Gastrocnemius medialis (tissue), 4 donors: ENCODE data around the gene SLC17A7. TPM values are rescaled to one million over a fixed set of nuclear protein-coding genes. Genes with fewer than 3 reads are reported as not detected.
"Not testable (repeated sequence)": the region's sequence is repeated elsewhere in the genome, so short reads cannot be mapped to it uniquely, and the experiment has no call there.

Experiments
- ATAC-seq, 2 donors: fragments of 150-250 bp; one replicate each; pipeline ENCODE4 v1.9.1; 2016
- DNase-seq, 2 donors: peaks; one replicate each; pipeline ENCODE4 v3.0.0-alpha.2; 2019
- H3K27ac ChIP-seq, 4 donors: fragments of 200-600 bp; sonication (generic); 1 replicate in 1 of 4; 2 replicates in 3 of 4; pipeline ENCODE4 v1.5.1; 2016 to 2018; ENCODE audit warnings: mild to moderate bottlenecking in 2 of 4, moderate library complexity in 1 of 4
- H3K27me3 ChIP-seq, 3 donors: fragments of 200-600 bp; sonication (generic) in 2 of 3; 1 replicate in 1 of 3; 2 replicates in 2 of 3; pipeline versions ENCODE4 v1.5.1 to v1.6.0; 2016 to 2019; ENCODE audit warnings: mild to moderate bottlenecking in 1 of 3, moderate library complexity in 1 of 3
- H3K36me3 ChIP-seq, 2 donors: fragments of 200-600 bp; sonication (generic) in 1 of 2; one replicate each; pipeline ENCODE4 v1.5.1; 2017 to 2018
- H3K4me1 ChIP-seq, 2 donors: fragments of 200-600 bp; sonication (generic) in 1 of 2; one replicate each; pipeline ENCODE4 v1.5.1; 2016 to 2017; ENCODE audit warnings: mild to moderate bottlenecking in 2 of 2
- H3K4me3 ChIP-seq, 4 donors: fragments of 200-600 bp; sonication (generic) in 3 of 4; 1 replicate in 1 of 4; 2 replicates in 3 of 4; pipeline ENCODE4 v1.5.1; 2016 to 2019; ENCODE audit warnings: mild to moderate bottlenecking in 2 of 4
- H3K9me3 ChIP-seq, 3 donors: fragments of 200-600 bp; sonication (generic) in 2 of 3; 1 replicate in 1 of 3; 2 replicates in 2 of 3; pipeline ENCODE4 v1.5.1; 2016 to 2019
- CTCF ChIP-seq, 5 experiments: fragments of 450-650 bp in 3 of 5; fragments of 200-600 bp in 2 of 5; sonication (generic) in 2 of 5; IDR thresholded peaks in 4 of 5; conservative IDR thresholded peaks in 1 of 5; 1 replicate in 4 of 5; 2 replicates in 1 of 5; pipeline ENCODE4 v1.5.1; 2016 to 2019; ENCODE audit warnings: antibody characterized with exemption in 5 of 5, mild to moderate bottlenecking in 3 of 5, moderate library complexity in 3 of 5
- POLR2A ChIP-seq, 2 donors: fragments of 450-650 bp; IDR thresholded peaks; one replicate each; pipeline ENCODE4 v1.6.1; 2017; ENCODE audit warnings: antibody characterized with exemption in 2 of 2, mild to moderate bottlenecking in 2 of 2, moderate library complexity in 2 of 2
- in situ Hi-C, 4 donors: fragments of 200-750 bp; cut with MboI; loops; one replicate each; pipeline versions ENCODE4 v1.15.0 to v1.8.0; 2017; ENCODE audit warnings: low sequenced_read_pairs in 4 of 4
- intact Hi-C: fragments of 100-400 bp; cut with DNase I; formaldehyde crosslinking; loops from one replicate; pipeline ENCODE4 v1.15.1; 2023; ENCODE audit warnings: low total_unique reads
- total RNA-seq, 4 donors: library from RNA; depleted of rRNA; stranded (reverse); fragments of >200 nt; gene quantifications; one replicate each; pipeline versions ENCODE4 v1.1.0 to v1.2.3, GENCODE V29; 2016

SLC17A7 gene
- total RNA-seq, 4 donors from 2014 or later = 0.24 to 1.6 (median 0.33) TPM

- peaks cover 0 to 7% of the 10 kb centered on the region in 2 donors for H3K4me1 ChIP-seq
- H3K4me3 ChIP-seq = no peak overlapping the region
- H3K36me3 ChIP-seq = no peaks in the 10 kb centered on the region
- DNase-seq (no peak), ATAC-seq (no peak)
- in situ Hi-C loops = no loop called here
- no peaks in the 10 kb centered on the region for H3K27me3 ChIP-seq
- H3K27ac ChIP-seq = peak overlapping the region; percentile 65 to 87 (median 82)
- TF ChIP-seq POLR2A (IDR thresholded peaks at IDR 0.05) = no peak
- no peak for TF ChIP-seq CTCF (IDR thresholded peaks at IDR 0.05 in 4 of 5, conservative IDR thresholded peaks at IDR 0.05 in 1 of 5)
- no peaks in the 10 kb centered on the region for H3K9me3 ChIP-seq
- intact Hi-C loops = loop anchor here (2.0 kb wide), 1 partner anchor 205 kb away; no protein-coding TSS in a partner anchor
Observed at GRCh38 chr19:49475191-49475917, 34.0 kb upstream of the SLC17A7 start.

GRCh38 chr19:49474542-49474924 lies 33.2 kb upstream of the SLC17A7 start:
- ATAC-seq (no peak), DNase-seq (no peak)
- no peaks in the 10 kb centered on the region for H3K27me3 ChIP-seq
- TF ChIP-seq CTCF (IDR thresholded peaks at IDR 0.05 in 4 of 5, conservative IDR thresholded peaks at IDR 0.05 in 1 of 5) = no peak
- no peak for TF ChIP-seq POLR2A (IDR thresholded peaks at IDR 0.05)
- H3K36me3 ChIP-seq = no peaks in the 10 kb centered on the region
- in situ Hi-C loops = no loop called here
- H3K9me3 ChIP-seq = no peaks in the 10 kb centered on the region
- H3K27ac ChIP-seq = peak overlapping the region; percentile 65 to 87 (median 82)
- intact Hi-C loops = loop anchor here (1.0 to 2.0 kb wide), 2 partner anchors 73 to 206 kb away; no protein-coding TSS in a partner anchor
- H3K4me3 ChIP-seq = peak overlapping the region; percentile 68 to 84 (median 75)
- H3K4me1 ChIP-seq = peaks cover 0 to 7% of the 10 kb centered on the region in 2 donors

GRCh38 chr19:49473868-49474541 lies 32.7 kb upstream of the SLC17A7 start, which contains the start of gene FLT3LG:
Gene FLT3LG, plus strand, starts transcription at chr19:49474215. Its CDS starts 425 bp downstream, at chr19:49474640.
- H3K9me3 ChIP-seq = no peaks in the 10 kb centered on the region

GRCh38 chr19:49473501-49473867 lies 32.2 kb upstream of the SLC17A7 start:
- in situ Hi-C loops, ATAC-seq, H3K4me1 ChIP-seq, H3K27me3 ChIP-seq, H3K36me3 ChIP-seq, intact Hi-C loops, H3K9me3 ChIP-seq, DNase-seq: not testable (repeated sequence)
- H3K27ac ChIP-seq = peak overlapping the region; percentile 65 to 87 (median 82)
- H3K4me3 ChIP-seq = peak overlapping the region; percentile 68 to 84 (median 75)

More at GRCh38 chr19:49473868-49474541, 32.7 kb upstream of the SLC17A7 start, which contains the start of gene FLT3LG:
- ATAC-seq (peak; percentile 72 to 85), DNase-seq (peak; percentile 41 to 69)
- Histone ChIP-seq H3K36me3 (no peaks in the 10 kb centered on the region), H3K4me1 (peaks cover 0 to 7% of the 10 kb centered on the region in 2 donors), H3K27me3 (no peaks in the 10 kb centered on the region), H3K27ac (peak within 1 kb of the TSS; percentile 65 to 87 (median 82)), H3K4me3 (peak within 1 kb of the TSS; percentile 68 to 84 (median 75))
- TF ChIP-seq CTCF (IDR thresholded peaks at IDR 0.05 in 4 of 5, conservative IDR thresholded peaks at IDR 0.05 in 1 of 5) = peak; percentile 90 to 100 (median 98)
- TF ChIP-seq POLR2A (IDR thresholded peaks at IDR 0.05) = no peak
- intact Hi-C loops = loop anchor here (1.0 to 2.0 kb wide), 2 partner anchors 73 to 207 kb away; no protein-coding TSS in a partner anchor
- in situ Hi-C loops = no loop called here

GRCh38 chr19:49472936-49473335 lies 31.6 kb upstream of the SLC17A7 start:
- in situ Hi-C loops = no loop called here
- no peaks in the 10 kb centered on the region for H3K36me3 ChIP-seq
- intact Hi-C loops = no loop called here
- DNase-seq (no peak), ATAC-seq (no peak)
- H3K27ac ChIP-seq = no peak overlapping the region
- no peaks in the 10 kb centered on the region for H3K9me3 ChIP-seq
- H3K4me3 ChIP-seq = no peak overlapping the region
- no peaks in the 10 kb centered on the region for H3K27me3 ChIP-seq
- H3K4me1 ChIP-seq = peaks cover 0 to 11% of the 10 kb centered on the region in 2 donors
- TF ChIP-seq CTCF (IDR thresholded peaks at IDR 0.05 in 4 of 5, conservative IDR thresholded peaks at IDR 0.05 in 1 of 5) (no peak), POLR2A (IDR thresholded peaks at IDR 0.05) (no peak)
